GM12878 (cell line): ENCODE results near the gene TSSC4. TPM values are rescaled to one million over a fixed set of nuclear protein-coding genes. Genes with fewer than 3 reads are reported as not detected.

Source experiments
- ATF2 ChIP-seq: IDR thresholded peaks from 2 replicates; pipeline ENCODE4 v1.6.1; 2012; ENCODE audit warnings: low read length, inconsistent platforms
- BACH1 ChIP-seq: fragments of 450-650 bp; IDR thresholded peaks from 2 replicates; pipeline ENCODE4 v1.6.1; 2017; ENCODE audit warnings: mild to moderate bottlenecking, borderline replicate concordance
- CEBPB ChIP-seq, 2 experiments: fragments of 150-350 bp in 1 of 2; IDR thresholded peaks; 2 replicates each; pipeline ENCODE4 v1.6.1; 2012 to 2014; ENCODE audit warnings: low read depth in 2 of 2, low read length in 2 of 2, borderline replicate concordance in 1 of 2, inconsistent platforms in 1 of 2
- EGR1 ChIP-seq, 2 experiments: IDR thresholded peaks; 1 replicate in 1 of 2; 2 replicates in 1 of 2; pipeline ENCODE4 v1.6.1; 2011 to 2012; ENCODE audit warnings: low read depth in 2 of 2, low read length in 2 of 2, borderline replicate concordance in 1 of 2, mild to moderate bottlenecking in 1 of 2, moderate library complexity in 1 of 2
- ETV6 ChIP-seq, 2 experiments: fragments of 450-650 bp in 1 of 2; IDR thresholded peaks in 1 of 2; conservative IDR thresholded peaks in 1 of 2; 2 replicates each; pipeline ENCODE4 v1.6.1; 2014; ENCODE audit warnings: antibody characterized with exemption in 1 of 2, borderline replicate concordance in 1 of 2, low read depth in 1 of 2, mild to moderate bottlenecking in 1 of 2, moderate library complexity in 1 of 2
- FOS ChIP-seq: IDR thresholded peaks from 3 replicates; pipeline ENCODE4 v1.6.1; 2011; ENCODE audit warnings: borderline replicate concordance; ENCODE audit not compliant: insufficient read length; ENCODE audit errors: extremely low read depth
- FOXK2 ChIP-seq: fragments of 450-650 bp; IDR thresholded peaks from 2 replicates; pipeline ENCODE4 v1.6.1; 2017; ENCODE audit warnings: mild to moderate bottlenecking, moderate library complexity
- GABPA ChIP-seq: IDR thresholded peaks from 2 replicates; pipeline ENCODE4 v1.6.1; 2014; ENCODE audit warnings: antibody characterized with exemption, low read depth, mild to moderate bottlenecking, inconsistent platforms
- HDGF ChIP-seq: fragments of 450-650 bp; IDR thresholded peaks from 2 replicates; pipeline ENCODE4 v1.6.1; 2016; ENCODE audit warnings: antibody characterized with exemption
- MXI1 ChIP-seq: fragments of 150-350 bp; IDR thresholded peaks from 2 replicates; pipeline ENCODE4 v1.6.1; 2011; ENCODE audit warnings: low read depth, mild to moderate bottlenecking, inconsistent platforms, low read length, improper control_type of control experiment
- PAX5 ChIP-seq: IDR thresholded peaks from 2 replicates; pipeline ENCODE4 v1.6.1; 2011; ENCODE audit warnings: low read depth, low read length, borderline replicate concordance
- RB1 ChIP-seq: fragments of 450-650 bp; formaldehyde crosslinking; IDR thresholded peaks from 2 replicates; pipeline ENCODE4 v1.6.1; 2017; ENCODE audit warnings: mild to moderate bottlenecking, borderline replicate concordance
- REST ChIP-seq: IDR thresholded peaks from 2 replicates; pipeline ENCODE4 v1.6.1; 2012; ENCODE audit warnings: mild to moderate bottlenecking, low read depth, low read length
- SMC3 ChIP-seq: IDR thresholded peaks from 2 replicates; pipeline ENCODE4 v1.6.1; 2011; ENCODE audit warnings: low read length, improper control_type of control experiment, borderline replicate concordance
- STAT1 ChIP-seq: fragments of 450-650 bp; conservative IDR thresholded peaks from 2 replicates; pipeline ENCODE4 v1.6.1; 2014; ENCODE audit warnings: antibody characterized with exemption, mild to moderate bottlenecking
- TCF12 ChIP-seq: IDR thresholded peaks from 2 replicates; pipeline ENCODE4 v1.6.1; 2011; ENCODE audit warnings: low read depth, mild to moderate bottlenecking, low read length
- WRNIP1 ChIP-seq: IDR thresholded peaks from 2 replicates; pipeline ENCODE4 v1.6.1; 2011; ENCODE audit warnings: low read depth, low read length, improper control_type of control experiment, borderline replicate concordance
- ZBTB4 ChIP-seq: fragments of 450-650 bp; formaldehyde crosslinking; IDR thresholded peaks from 2 replicates; pipeline ENCODE4 v1.4.0; 2022; ENCODE audit warnings: mild to moderate bottlenecking, moderate library complexity
- ZNF274 ChIP-seq: IDR thresholded peaks from one replicate; pipeline ENCODE4 v1.8.0; 2011; ENCODE audit not compliant: insufficient read length, insufficient read depth
- ZSCAN29 ChIP-seq: fragments of 450-650 bp; IDR thresholded peaks from 2 replicates; pipeline ENCODE4 v1.6.1; 2017; ENCODE audit warnings: mild to moderate bottlenecking, moderate library complexity
- polyA plus RNA-seq, 11 experiments: library from polyadenylated mRNA; depleted of rRNA in 4 of 11; unstranded in 6 of 11; stranded (reverse) in 5 of 11; fragments of >200 nt; fragmentation: Nextera tagmentation in 4 of 11; fragmentation: Illumina TruSeq in 1 of 11; extraction: Ambion mirVana in 4 of 11; extraction: Trizol in 1 of 11; gene quantifications; 1 replicate in 1 of 11; 2 replicates in 10 of 11; pipeline versions ENCODE4 v1.2.1 to v1.2.3, GENCODE V29; 2011 to 2016; ENCODE audit warnings: inconsistent platforms in 2 of 11, missing spikeins in 2 of 11, low read depth in 1 of 11
- total RNA-seq, 4 experiments: library from RNA; depleted of rRNA in 3 of 4; stranded (reverse); fragments of >200 nt in 3 of 4; fragmentation: Illumina TruSeq in 1 of 4; extraction: Trizol in 1 of 4; gene quantifications; 2 replicates each; pipeline versions ENCODE4 v1.2.1 to v1.2.3, GENCODE V29; 2013 to 2021

TSSC4 gene
- total and polyA plus RNA-seq, 10 of the 15 experiments (the other 5 are each of a cell fraction or from before 2014, with no cell fraction given), result 0.69 to 70.1 (median 25.7) TPM

GRCh38 chr11:2400069-2400761 is at the start of gene TSSC4 (continued):
- TF ChIP-seq ATF2 (no peak), TCF12 (0 out of 2 replicates have a peak, but pooled peaks have one; percentile 66), ZSCAN29 (peak; percentile 33; the same call in 1 of the 2 replicates), RB1 (0 out of 2 replicates have a peak, but pooled peaks have one; percentile 61), ETV6 (conservative IDR thresholded peaks at IDR 0.05 in 1 of 2, IDR thresholded peaks at IDR 0.05 in 1 of 2; ENCODE audit: borderline replicate concordance in 1 of 2, low read depth in 1 of 2) (peak in 1 of 2 experiments; percentile 96; a peak in 2 of 4 replicates), ZNF274 (no peak), HDGF (peak; percentile 40; the same call in 1 of the 2 replicates), WRNIP1 (no peak; the same call in 1 of the 2 replicates), BACH1 (peak; percentile 67), ZBTB4 (CRISPR knock-in tag) (no peak), PAX5 (peak; percentile 80), FOS (no peak), STAT1 (peak; percentile 69), GABPA (peak; percentile 97), CEBPB (IDR thresholded peaks at IDR 0.05; ENCODE audit: borderline replicate concordance in 1 of 2, low read depth in 2 of 2, low read length in 2 of 2) (no peak), REST (no peak), SMC3 (peak; percentile 31; the same call in 1 of the 2 replicates), FOXK2 (peak; percentile 79), EGR1 (IDR thresholded peaks at IDR 0.05; ENCODE audit: borderline replicate concordance in 1 of 2, low read depth in 2 of 2, low read length in 2 of 2) (peak; percentile 33 to 50; a peak in 2 of 3 replicates), MXI1 (peak; percentile 70; the same call in 1 of the 2 replicates)
